ENCODE measurements around the gene ERI2.
"Not testable (repeated sequence)": the region's sequence is repeated elsewhere in the genome, so short reads cannot be mapped to it uniquely, and the experiment has no call there.

Gene ERI2

DNA sequence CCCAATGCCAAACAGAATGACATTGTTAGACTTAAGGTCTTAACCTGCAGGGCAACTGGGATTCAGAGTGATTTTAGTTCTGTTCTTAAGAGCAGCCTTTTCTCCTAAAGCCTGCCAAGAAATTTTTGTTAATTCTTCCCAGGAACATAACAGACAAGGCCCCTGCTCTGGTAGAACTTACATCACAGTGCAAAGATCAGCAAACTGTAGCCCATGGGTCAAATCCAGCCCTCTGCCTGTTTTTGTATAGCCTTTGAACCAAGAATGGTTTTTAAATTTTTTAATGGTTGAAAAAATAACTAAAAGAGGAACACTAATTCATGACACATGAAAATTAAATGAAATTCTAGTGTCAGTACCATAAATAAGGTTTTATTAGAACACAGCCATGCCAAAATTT is 38.7 kb downstream of the ERI2 start:
- CTCF ChIA-PET, result no interaction called here
- Histone ChIP-seq H3K9me3 (ENCODE audit: control insufficient read depth, insufficient read depth, low read depth, low read length) (no peaks in the 10 kb centered on the region), H3K4me1 (ENCODE audit: control insufficient read depth, insufficient read depth, low read length) (no peaks in the 10 kb centered on the region), H3K36me3 (ENCODE audit: control insufficient read depth in 2 of 2, insufficient read depth in 1 of 2, low read length in 2 of 2) (no peaks in the 10 kb centered on the region), H3K4me3 (ENCODE audit: low read depth, low read length) (no peak overlapping the region), H3K27ac (ENCODE audit: extremely low read depth, low read depth, low read length) (no peak overlapping the region)
- TF ChIP-seq, protein P1, sequence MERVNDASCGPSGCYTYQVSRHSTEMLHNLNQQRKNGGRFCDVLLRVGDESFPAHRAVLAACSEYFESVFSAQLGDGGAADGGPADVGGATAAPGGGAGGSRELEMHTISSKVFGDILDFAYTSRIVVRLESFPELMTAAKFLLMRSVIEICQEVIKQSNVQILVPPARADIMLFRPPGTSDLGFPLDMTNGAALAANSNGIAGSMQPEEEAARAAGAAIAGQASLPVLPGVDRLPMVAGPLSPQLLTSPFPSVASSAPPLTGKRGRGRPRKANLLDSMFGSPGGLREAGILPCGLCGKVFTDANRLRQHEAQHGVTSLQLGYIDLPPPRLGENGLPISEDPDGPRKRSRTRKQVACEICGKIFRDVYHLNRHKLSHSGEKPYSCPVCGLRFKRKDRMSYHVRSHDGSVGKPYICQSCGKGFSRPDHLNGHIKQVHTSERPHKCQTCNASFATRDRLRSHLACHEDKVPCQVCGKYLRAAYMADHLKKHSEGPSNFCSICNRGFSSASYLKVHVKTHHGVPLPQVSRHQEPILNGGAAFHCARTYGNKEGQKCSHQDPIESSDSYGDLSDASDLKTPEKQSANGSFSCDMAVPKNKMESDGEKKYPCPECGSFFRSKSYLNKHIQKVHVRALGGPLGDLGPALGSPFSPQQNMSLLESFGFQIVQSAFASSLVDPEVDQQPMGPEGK (tag by site-specific recombination; IDR thresholded peaks at IDR 0.05), result no peak
- TF ChIP-seq ZNF302 (tag by site-specific recombination; IDR thresholded peaks at IDR 0.05; ENCODE audit: low read depth) (no peak), ZNF140 (tag by site-specific recombination; IDR thresholded peaks at IDR 0.05) (no peak), PRDM4 (tag by site-specific recombination; IDR thresholded peaks at IDR 0.05) (no peak), ZNF707 (tag by site-specific recombination; IDR thresholded peaks at IDR 0.05) (no peak), ZNF791 (tag by site-specific recombination; IDR thresholded peaks at IDR 0.05) (no peak)
- POLR2A ChIA-PET, result no interaction called here

DNA sequence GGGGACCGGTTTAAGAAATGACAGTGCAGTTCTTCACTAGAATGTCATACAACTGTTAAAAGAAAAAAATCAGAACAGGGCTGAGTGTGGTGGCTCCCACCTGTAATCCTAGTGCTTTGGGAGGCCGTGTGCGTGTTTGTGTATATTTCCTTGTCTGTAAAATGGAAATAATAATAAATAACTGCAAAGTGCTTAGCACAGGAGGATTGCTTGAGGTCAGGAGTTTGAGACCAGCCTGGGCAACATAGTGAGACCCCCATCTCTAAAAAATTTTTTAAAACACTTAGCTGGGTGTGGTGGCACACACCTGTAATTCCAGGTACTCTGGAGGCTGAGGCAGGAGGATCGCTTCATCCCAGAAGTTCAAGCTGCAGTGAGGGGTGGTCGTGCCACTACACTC is 40.0 kb downstream of the ERI2 start:
- POLR2A ChIA-PET, result no interaction called here
- Histone ChIP-seq H3K4me3 (ENCODE audit: low read depth, low read length) (no peak overlapping the region), H3K4me1 (ENCODE audit: control insufficient read depth, insufficient read depth, low read length) (no peaks in the 10 kb centered on the region), H3K9me3 (ENCODE audit: control insufficient read depth, insufficient read depth, low read depth, low read length) (no peaks in the 10 kb centered on the region), H3K27ac (ENCODE audit: extremely low read depth, low read depth, low read length) (no peak overlapping the region), H3K36me3 (ENCODE audit: control insufficient read depth in 2 of 2, insufficient read depth in 1 of 2, low read length in 2 of 2) (no peaks in the 10 kb centered on the region)
- CTCF ChIA-PET, result interaction anchor here (0.7 to 2.4 kb wide), 3 partner anchors 9 to 36 kb away, joined by 4 to 8 read pairs (median 5); no protein-coding TSS in a partner anchor
- TF ChIP-seq ZNF274 (IDR thresholded peaks at IDR 0.05; ENCODE audit: low read length), result no peak
- TF ChIP-seq ZNF274 (tag by site-specific recombination; IDR thresholded peaks at IDR 0.05; ENCODE audit: borderline replicate concordance), result no peak
- TF ChIP-seq SP7 (tag by site-specific recombination; IDR thresholded peaks at IDR 0.05), result no peak

DNA sequence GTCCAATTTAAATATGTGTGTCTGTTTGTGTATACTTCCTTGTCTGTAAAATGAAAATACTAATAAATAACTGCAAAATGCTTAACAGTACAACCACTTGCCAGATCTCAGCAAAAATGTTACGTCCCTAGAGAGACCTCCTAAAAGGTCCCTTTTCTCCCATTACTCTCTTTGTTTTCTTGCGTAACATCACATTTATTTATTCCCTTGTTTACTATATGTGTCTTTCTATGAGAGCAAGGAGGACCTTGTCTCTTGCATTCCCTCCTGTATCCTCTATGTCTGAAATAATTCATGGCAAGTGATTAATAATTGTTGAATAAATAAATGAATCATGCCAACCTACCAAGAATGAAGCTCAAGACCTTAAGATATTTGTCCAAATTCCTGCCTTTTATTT is 40.5 kb downstream of the ERI2 start:
- Histone ChIP-seq H3K9me3 (ENCODE audit: control insufficient read depth, insufficient read depth, low read depth, low read length) (no peaks in the 10 kb centered on the region), H3K4me1 (ENCODE audit: control insufficient read depth, insufficient read depth, low read length) (no peaks in the 10 kb centered on the region), H3K4me3 (ENCODE audit: low read depth, low read length) (no peak overlapping the region), H3K27ac (ENCODE audit: extremely low read depth, low read depth, low read length) (no peak overlapping the region), H3K36me3 (ENCODE audit: control insufficient read depth in 2 of 2, insufficient read depth in 1 of 2, low read length in 2 of 2) (no peaks in the 10 kb centered on the region)
- TF ChIP-seq HOXC10 (CRISPR knock-in tag; IDR thresholded peaks at IDR 0.05) (no peak), ZNF654 (tag by site-specific recombination; IDR thresholded peaks at IDR 0.05; ENCODE audit: low read depth) (no peak), ZNF404 (tag by site-specific recombination; IDR thresholded peaks at IDR 0.05) (no peak), ZNF768 (tag by site-specific recombination; IDR thresholded peaks at IDR 0.05) (no peak), ZNF610 (tag by site-specific recombination; IDR thresholded peaks at IDR 0.05; ENCODE audit: borderline replicate concordance) (no peak)
- ChIA-PET POLR2A (no interaction called here), CTCF (interaction anchor here (1.6 to 2.4 kb wide), 2 partner anchors 7 to 10 kb away, joined by 4 to 8 read pairs; no protein-coding TSS in a partner anchor)

DNA sequence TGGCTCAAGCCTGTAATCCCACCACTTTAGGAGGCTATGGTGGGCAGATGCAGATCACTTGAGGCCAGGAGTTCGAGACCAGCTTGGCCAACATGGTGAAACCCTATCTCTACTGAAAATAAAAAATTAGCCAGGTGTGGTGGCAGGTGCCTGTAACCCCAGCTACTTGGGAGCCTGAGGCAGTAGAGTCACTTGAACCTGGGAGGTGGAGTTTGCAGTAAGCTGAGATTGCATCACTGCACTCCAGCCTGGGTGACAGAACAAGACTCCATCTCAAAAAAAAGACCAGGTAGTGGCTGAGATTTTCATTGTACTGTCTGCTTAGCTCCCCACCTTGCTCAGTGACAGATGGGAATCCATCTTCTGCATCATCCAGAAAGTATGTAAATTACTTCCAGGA is 41.8 kb downstream of the ERI2 start:
- H3K9me3 ChIP-seq (ENCODE audit: control insufficient read depth, insufficient read depth, low read depth, low read length); H3K4me1 ChIP-seq (ENCODE audit: control insufficient read depth, insufficient read depth, low read length); H3K27ac ChIP-seq (ENCODE audit: extremely low read depth, low read depth, low read length); H3K4me3 ChIP-seq (ENCODE audit: low read depth, low read length); POLR2A ChIA-PET; H3K36me3 ChIP-seq (ENCODE audit: control insufficient read depth in 2 of 2, insufficient read depth in 1 of 2, low read length in 2 of 2): not testable (repeated sequence)
- CTCF ChIA-PET, result interaction anchor here (0.7 to 2.4 kb wide), 4 partner anchors 8 to 381 kb away, joined by 3 to 8 read pairs (median 5); no protein-coding TSS in a partner anchor

Data from HEK293 (cell line).